H1 (cell line): ENCODE results near the gene USP13. TPM values are rescaled to one million over a fixed set of nuclear protein-coding genes. Genes with fewer than 3 reads are reported as not detected.

Experiments used
- CTCF ChIA-PET: fragments of 300-600 bp; sonication (Branson Sonifier 250); formaldehyde crosslinking; loops from one replicate; lab custom pipeline; 2021; ENCODE audit not compliant: partially characterized antibody; lab: Charles Lee
- POLR2A ChIA-PET: fragments of 300-600 bp; sonication (Branson Sonifier 250); formaldehyde crosslinking; loops from one replicate; lab custom pipeline; 2021; ENCODE audit warnings: inconsistent platforms; ENCODE audit not compliant: partially characterized antibody; lab: Charles Lee
- DNase-seq, 2 experiments: peaks; one replicate each; pipeline versions ENCODE4 v3.0.0 to v3.0.0-alpha.2; 2010 to 2022; ENCODE audit warnings: low spot score in 2 of 2, low read depth in 1 of 2, mixed read lengths in 1 of 2
- FAIRE-seq: peaks from 2 replicates; lab custom pipeline; 2011; peaks lifted over from hg19 to GRCh38; lab: Jason Lieb, UNC
- H2AFZ ChIP-seq: 2 replicates; pipeline ENCODE4 v1.8.1; 2012; ENCODE audit warnings: low read length, inconsistent platforms
- H2AK5ac ChIP-seq: 2 replicates; pipeline ENCODE4 v1.6.1; 2013; ENCODE audit warnings: low read depth, low read length
- H2BK120ac ChIP-seq: replicated peaks from 2 replicates; pipeline ENCODE3; 2013; ENCODE audit warnings: low read depth, low read length, inconsistent platforms
- H2BK12ac ChIP-seq: 2 replicates; pipeline ENCODE4 v1.6.1; 2013; ENCODE audit warnings: low read depth, low read length
- H2BK15ac ChIP-seq: 2 replicates; pipeline ENCODE4 v1.6.1; 2013; ENCODE audit warnings: low read length
- H2BK20ac ChIP-seq: 2 replicates; pipeline ENCODE4 v1.6.1; 2013; ENCODE audit warnings: low read length
- H2BK5ac ChIP-seq: 2 replicates; pipeline ENCODE4 v1.6.1; 2013; ENCODE audit warnings: low read depth, low read length
- H3K14ac ChIP-seq: 2 replicates; pipeline ENCODE4 v1.6.1; 2013; ENCODE audit warnings: inconsistent platforms; ENCODE audit not compliant: insufficient read length
- H3K18ac ChIP-seq: 2 replicates; pipeline ENCODE4 v1.6.1; 2013; ENCODE audit warnings: low read length; ENCODE audit errors: extremely low read depth
- H3K23ac ChIP-seq: 2 replicates; pipeline ENCODE4 v1.6.1; 2013; ENCODE audit warnings: inconsistent platforms; ENCODE audit not compliant: insufficient read length
- H3K23me2 ChIP-seq: 2 replicates; pipeline ENCODE4 v1.6.1; 2013; ENCODE audit warnings: low read depth, low read length
- H3K27ac ChIP-seq: 2 replicates; pipeline ENCODE4 v1.6.1; 2011; ENCODE audit warnings: low read depth, low read length, inconsistent platforms
- H3K27me3 ChIP-seq, 4 experiments: replicated peaks in 1 of 4; 1 replicate in 1 of 4; 2 replicates in 3 of 4; pipeline versions ENCODE4 v1.6.1 to v1.8.1; 2011 to 2013; ENCODE audit warnings: low read length in 3 of 4, mild to moderate bottlenecking in 3 of 4, inconsistent platforms in 2 of 4, mixed read lengths in 2 of 4, moderate library complexity in 1 of 4; ENCODE audit not compliant: control insufficient read depth in 3 of 4, insufficient read depth in 3 of 4; ENCODE audit errors: extremely low read depth in 1 of 4
- H3K36me3 ChIP-seq, 4 experiments: 2 replicates each; pipeline versions ENCODE4 v1.6.1 to v1.8.1; 2011 to 2013; ENCODE audit warnings: mild to moderate bottlenecking in 4 of 4, low read length in 3 of 4, moderate library complexity in 2 of 4, control low read depth in 1 of 4, inconsistent platforms in 1 of 4; ENCODE audit not compliant: insufficient read depth in 4 of 4, control insufficient read depth in 2 of 4
- H3K4ac ChIP-seq: replicated peaks from 2 replicates; pipeline ENCODE3; 2013; ENCODE audit warnings: low read length, low read depth, mixed read lengths, inconsistent platforms; ENCODE audit not compliant: insufficient read length
- H3K4me1 ChIP-seq, 4 experiments: replicated peaks in 1 of 4; 1 replicate in 1 of 4; 2 replicates in 3 of 4; pipeline versions ENCODE4 v1.6.1 to v1.8.1; 2011 to 2013; ENCODE audit warnings: low read length in 3 of 4, inconsistent platforms in 2 of 4, mixed read lengths in 1 of 4; ENCODE audit not compliant: insufficient read depth in 4 of 4, control insufficient read depth in 3 of 4
- H3K4me2 ChIP-seq, 2 experiments: 2 replicates each; pipeline versions ENCODE4 v1.6.1 to v1.8.1; 2011 to 2013; ENCODE audit warnings: low read depth in 2 of 2, low read length in 2 of 2, control low read depth in 1 of 2, inconsistent platforms in 1 of 2, mild to moderate bottlenecking in 1 of 2; ENCODE audit not compliant: insufficient read depth in 1 of 2
- H3K4me3 ChIP-seq, 4 experiments: fragments of 200-600, 300-600 bp in 1 of 4; sonication (generic), shearing (Covaris generic), sonication (Bioruptor Twin) in 1 of 4; 2 replicates each; pipeline versions ENCODE4 v1.5.1 to v1.8.1; 2011 to 2016; ENCODE audit warnings: low read length in 4 of 4, low read depth in 3 of 4, control low read depth in 2 of 4, inconsistent platforms in 2 of 4, mild to moderate bottlenecking in 2 of 4, mixed read lengths in 1 of 4, moderate library complexity in 1 of 4; ENCODE audit not compliant: insufficient read depth in 2 of 4; ENCODE audit errors: extremely low read depth in 1 of 4
- H3K56ac ChIP-seq: replicated peaks from 2 replicates; pipeline ENCODE3; 2013; ENCODE audit warnings: low read depth, mild to moderate bottlenecking, mixed read lengths, low read length, inconsistent platforms; ENCODE audit not compliant: insufficient read length
- H3K79me1 ChIP-seq: 2 replicates; pipeline ENCODE4 v1.6.1; 2013; ENCODE audit warnings: low read depth, low read length, control low read depth
- H3K79me2 ChIP-seq, 2 experiments: 2 replicates each; pipeline versions ENCODE4 v1.6.1 to v1.8.1; 2012 to 2013; ENCODE audit warnings: low read length in 2 of 2, mild to moderate bottlenecking in 2 of 2, inconsistent platforms in 1 of 2; ENCODE audit not compliant: insufficient read depth in 2 of 2, control insufficient read depth in 1 of 2
- H3K9ac ChIP-seq, 4 experiments: replicated peaks in 1 of 4; 1 replicate in 1 of 4; 2 replicates in 3 of 4; pipeline versions ENCODE4 v1.6.1 to v1.8.1; 2011 to 2013; ENCODE audit warnings: low read depth in 3 of 4, low read length in 3 of 4, control low read depth in 2 of 4, mild to moderate bottlenecking in 2 of 4, moderate library complexity in 2 of 4, inconsistent platforms in 1 of 4; ENCODE audit errors: extremely low read depth in 1 of 4
- H3K9me3 ChIP-seq, 2 experiments: 2 replicates each; pipeline versions ENCODE4 v1.6.1 to v1.8.1; 2012 to 2013; ENCODE audit warnings: mild to moderate bottlenecking in 2 of 2, moderate library complexity in 2 of 2, control low read depth in 1 of 2, inconsistent platforms in 1 of 2, low read depth in 1 of 2, low read length in 1 of 2, mixed read lengths in 1 of 2; ENCODE audit not compliant: insufficient read depth in 2 of 2
- H4K20me1 ChIP-seq, 2 experiments: replicated peaks in 1 of 2; 2 replicates each; pipeline versions ENCODE3 to v1.8.1; 2011 to 2013; ENCODE audit warnings: inconsistent platforms in 2 of 2, low read length in 2 of 2, mild to moderate bottlenecking in 1 of 2; ENCODE audit not compliant: insufficient read depth in 2 of 2, control insufficient read depth in 1 of 2
- H4K5ac ChIP-seq: 2 replicates; pipeline ENCODE4 v1.6.1; 2013; ENCODE audit warnings: low read length, low read depth, mixed read lengths, inconsistent platforms; ENCODE audit not compliant: insufficient read length
- H4K8ac ChIP-seq: 2 replicates; pipeline ENCODE4 v1.8.0; 2013; ENCODE audit warnings: mild to moderate bottlenecking, moderate library complexity, low read length, inconsistent platforms; ENCODE audit not compliant: insufficient read depth; ENCODE audit errors: extremely low read depth
- H4K91ac ChIP-seq: replicated peaks from 2 replicates; pipeline ENCODE3; 2013; ENCODE audit warnings: low read length, mixed read lengths, inconsistent platforms; ENCODE audit not compliant: insufficient read length
- BACH1 ChIP-seq: IDR thresholded peaks from 2 replicates; pipeline ENCODE4 v1.6.1; 2012; ENCODE audit warnings: low read length, improper control_type of control experiment
- CEBPB ChIP-seq: IDR thresholded peaks from 2 replicates; pipeline ENCODE4 v1.6.1; 2012; ENCODE audit warnings: low read depth, low read length
- CHD1 ChIP-seq: IDR thresholded peaks from 2 replicates; pipeline ENCODE4 v1.6.1; 2012; ENCODE audit warnings: low read depth, low read length, improper control_type of control experiment
- CTBP2 ChIP-seq: IDR thresholded peaks from 2 replicates; pipeline ENCODE4 v1.7.0; 2011; ENCODE audit warnings: borderline replicate concordance, mild to moderate bottlenecking, moderate library complexity, mixed read lengths, low read length; ENCODE audit not compliant: insufficient read depth, insufficient read length
- HDAC6 ChIP-seq: IDR thresholded peaks from one replicate; pipeline ENCODE4 v1.7.1; 2012; ENCODE audit warnings: low read depth, mild to moderate bottlenecking, inconsistent platforms, low read length, moderate library complexity
- NRF1 ChIP-seq: IDR thresholded peaks from 2 replicates; pipeline ENCODE4 v1.6.1; 2011; ENCODE audit warnings: mild to moderate bottlenecking, low read depth, low read length, improper control_type of control experiment
- POLR2A ChIP-seq, 2 experiments: IDR thresholded peaks; 1 replicate in 1 of 2; 2 replicates in 1 of 2; pipeline ENCODE4 v1.6.1; 2011; ENCODE audit warnings: low read depth in 2 of 2, low read length in 2 of 2, mild to moderate bottlenecking in 2 of 2; ENCODE audit errors: control extremely low read depth in 1 of 2
- RFX5 ChIP-seq: IDR thresholded peaks from 2 replicates; pipeline ENCODE4 v1.6.1; 2011; ENCODE audit warnings: low read depth, low read length, improper control_type of control experiment, borderline replicate concordance
- SAP30 ChIP-seq: fragments of 300-600 bp; sonication (generic); IDR thresholded peaks from 2 replicates; pipeline ENCODE4 v1.7.1; 2012; ENCODE audit warnings: low read length, moderate library complexity, mild to moderate bottlenecking, inconsistent platforms; ENCODE audit not compliant: insufficient read depth, insufficient replicate concordance
- SIN3A ChIP-seq, 2 experiments: IDR thresholded peaks in 1 of 2; conservative IDR thresholded peaks in 1 of 2; 2 replicates each; pipeline ENCODE4 v1.6.1; 2011 to 2012; ENCODE audit warnings: low read length in 2 of 2, improper control_type of control experiment in 1 of 2, low read depth in 1 of 2, mild to moderate bottlenecking in 1 of 2
- SP2 ChIP-seq: IDR thresholded peaks from 2 replicates; pipeline ENCODE4 v1.6.1; 2012; ENCODE audit warnings: mild to moderate bottlenecking, low read length, inconsistent platforms
- SP4 ChIP-seq: IDR thresholded peaks from 2 replicates; pipeline ENCODE4 v1.6.1; 2012; ENCODE audit warnings: low read length, inconsistent platforms
- SUZ12 ChIP-seq: fragments of 200-600 bp; sonication (generic); IDR thresholded peaks from 2 replicates; pipeline ENCODE4 v1.6.1; 2012; ENCODE audit warnings: mild to moderate bottlenecking, inconsistent platforms, low read length, moderate library complexity, mixed read lengths
- TAF1 ChIP-seq: IDR thresholded peaks from 2 replicates; pipeline ENCODE4 v1.6.1; 2011; ENCODE audit warnings: mild to moderate bottlenecking, low read depth, low read length
- TCF12 ChIP-seq: IDR thresholded peaks from 2 replicates; pipeline ENCODE4 v1.6.1; 2011; ENCODE audit warnings: low read depth, mild to moderate bottlenecking, low read length
- WGBS, 2 experiments: shearing (Covaris generic) in 1 of 2; methylation state at CpG; one replicate each; pipeline versions ENCODE4 v1.1.6 to v1.1.7; 2013 to 2015; ENCODE audit warnings: low lambda C conversion rate in 2 of 2, mixed read lengths in 2 of 2, inconsistent platforms in 1 of 2, low coverage in 1 of 2, missing lambda C conversion rate in 1 of 2; ENCODE audit not compliant: insufficient replicate concordance in 2 of 2, insufficient coverage in 1 of 2, insufficient read length in 1 of 2; ENCODE audit errors: extremely low coverage in 1 of 2, missing lambda C conversion rate in 1 of 2; 5-methylcytosine and 5-hydroxymethylcytosine counted together
- polyA plus RNA-seq, 7 experiments: library from polyadenylated mRNA; depleted of rRNA in 3 of 7; stranded (reverse) in 5 of 7; unstranded in 2 of 7; fragments of >200 nt in 5 of 7; fragments of 200-250 nt in 2 of 7; gene quantifications; 1 replicate in 5 of 7; 2 replicates in 1 of 7; 4 replicates in 1 of 7; pipeline versions ENCODE4 v1.2.1 to v1.2.3, GENCODE V29; 2011 to 2013; ENCODE audit warnings: missing spikeins in 2 of 7, mixed read lengths in 2 of 7
- total RNA-seq: library from RNA; stranded (reverse); fragmentation: NEBNext Ultra II Directional; extraction: Animal tissue kit (Norgen Biotek cat#: 25700); gene quantifications from 2 replicates; pipeline ENCODE4 v1.2.1, GENCODE V29; 2021

The USP13 gene
- total and polyA plus RNA-seq, 2 of the 8 experiments (the other 6 are each of a cell fraction or from before 2014, with no cell fraction given) = 7.9 to 25.9 TPM

GRCh38 chr3:179630753-179631451, 21.9 kb upstream of the USP13 start:
- no peak for FAIRE-seq
- Histone ChIP-seq H3K79me1 (no peaks in the 10 kb centered on the region), H3K36me3 (no peaks in the 10 kb centered on the region; a peak in 1 of 8 replicates), H3K23me2 (no peaks in the 10 kb centered on the region), H4K20me1 (no peaks in the 10 kb centered on the region), H2BK12ac (no peak overlapping the region), H3K27me3 (no peaks in the 10 kb centered on the region), H3K23ac (no peak overlapping the region), H4K5ac (no peak overlapping the region), H2BK20ac (no peak overlapping the region), H2AK5ac (no peak overlapping the region), H3K14ac (no peak overlapping the region), H3K4me3 (no peak overlapping the region), H2BK5ac (no peak overlapping the region), H3K56ac (no peak overlapping the region), H2AFZ (no peak overlapping the region), H3K4ac (no peak overlapping the region), H3K27ac (no peak overlapping the region), H3K9ac (no peak overlapping the region), H3K79me2 (no peaks in the 10 kb centered on the region), H2BK120ac (no peak overlapping the region), H3K18ac (no peak overlapping the region), H2BK15ac (no peak overlapping the region), H3K4me2 (no peak overlapping the region), H3K4me1 (peaks cover 0 to 3% (median 0%) of the 10 kb centered on the region in 4 experiments; a peak in 2 of 7 replicates)
- no peak for DNase-seq
- WGBS, 2 experiments = 92 to 100% methylated on average over 1 to 3 of the region's 3 CpGs
- POLR2A ChIA-PET = no interaction called here
- TF ChIP-seq SAP30 = no peak
- TF ChIP-seq TCF12 = no peak
- no peak for TF ChIP-seq SUZ12
- TF ChIP-seq CHD1 = no peak
- no peak for TF ChIP-seq CTBP2
- TF ChIP-seq SP2 = no peak
- no peak for TF ChIP-seq HDAC6
- TF ChIP-seq POLR2A (IDR thresholded peaks at IDR 0.05; ENCODE audit: control extremely low read depth in 1 of 2, low read depth in 2 of 2, low read length in 2 of 2) = no peak
- TF ChIP-seq RFX5 = no peak
- no peak for TF ChIP-seq CEBPB
- TF ChIP-seq TAF1 = no peak
- no peak for TF ChIP-seq SIN3A (conservative IDR thresholded peaks at IDR 0.05 in 1 of 2, IDR thresholded peaks at IDR 0.05 in 1 of 2; ENCODE audit: low read depth in 1 of 2, low read length in 2 of 2)
- TF ChIP-seq SP4 = no peak
- TF ChIP-seq NRF1 = no peak
- TF ChIP-seq BACH1 = no peak
- TF ChIP-seq, all 59 proteins: peak for 0
- CTCF ChIA-PET = interaction anchor here (1.7 kb wide), 1 partner anchor 19 kb away, joined by 5 read pairs; no protein-coding TSS in a partner anchor
- H3K9me3 ChIP-seq = no peaks in the 10 kb centered on the region
- H4K91ac ChIP-seq = no peak overlapping the region
- no peak overlapping the region for H4K8ac ChIP-seq
